Activated T-cell treated with anti-CD3 and anti-CD28 coated beads for 4 hours (primary cell): ENCODE data around the gene C15orf61.

ENCODE experiments used
- DNase-seq: peaks from one replicate; pipeline ENCODE4 v3.0.0-alpha.2; 2020

The C15orf61 gene

DNA sequence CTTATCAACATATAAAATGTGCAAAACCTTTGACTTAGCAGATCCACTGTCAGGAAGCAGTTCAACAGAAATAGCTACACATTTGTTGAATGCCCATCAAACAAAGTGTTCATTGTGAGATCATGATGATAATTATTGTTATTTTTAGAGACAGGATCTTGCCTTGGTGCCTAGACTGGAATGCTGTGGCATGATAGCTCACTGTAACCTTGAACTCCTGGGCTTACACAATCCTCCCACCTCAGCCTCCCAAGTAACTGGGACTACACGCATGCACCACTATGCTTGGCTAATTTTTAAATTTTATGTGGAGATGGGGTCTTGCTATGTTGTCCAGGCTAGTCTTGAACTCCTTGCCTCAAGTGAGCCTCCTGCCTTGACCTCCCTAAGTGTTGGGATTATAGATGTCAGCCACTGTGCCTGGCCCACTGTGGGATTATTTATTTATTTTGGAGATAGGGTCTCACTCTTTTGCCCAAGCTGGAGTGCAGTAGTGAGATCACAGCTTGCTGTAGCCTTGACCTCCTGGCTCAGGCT, 30.3 kb downstream of the C15orf61 start:
- no peak for DNase-seq

DNA sequence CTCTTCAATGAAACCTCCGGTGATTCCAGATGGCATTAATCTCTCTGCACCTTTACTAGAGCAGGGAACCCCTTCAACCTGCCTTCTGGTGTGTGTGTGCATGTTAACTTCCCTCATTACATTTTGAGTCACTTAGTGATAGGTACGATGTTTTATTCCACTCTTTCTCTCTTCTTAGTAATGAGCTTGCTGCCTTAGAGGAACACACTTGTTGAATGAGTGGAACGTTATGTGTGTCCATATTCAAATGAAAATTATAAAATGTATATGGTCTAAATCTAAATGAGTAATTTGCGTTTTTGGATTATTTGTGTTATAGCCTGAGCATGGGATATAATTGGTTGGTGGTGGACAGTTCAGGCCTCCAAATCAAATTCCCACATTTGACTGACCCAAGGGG, 33.6 kb downstream of the C15orf61 start:
- no peak for DNase-seq

GRCh38 chr15:67556976-67557570, 36.1 kb downstream of the C15orf61 start:
- DNase-seq, result no peak

DNA sequence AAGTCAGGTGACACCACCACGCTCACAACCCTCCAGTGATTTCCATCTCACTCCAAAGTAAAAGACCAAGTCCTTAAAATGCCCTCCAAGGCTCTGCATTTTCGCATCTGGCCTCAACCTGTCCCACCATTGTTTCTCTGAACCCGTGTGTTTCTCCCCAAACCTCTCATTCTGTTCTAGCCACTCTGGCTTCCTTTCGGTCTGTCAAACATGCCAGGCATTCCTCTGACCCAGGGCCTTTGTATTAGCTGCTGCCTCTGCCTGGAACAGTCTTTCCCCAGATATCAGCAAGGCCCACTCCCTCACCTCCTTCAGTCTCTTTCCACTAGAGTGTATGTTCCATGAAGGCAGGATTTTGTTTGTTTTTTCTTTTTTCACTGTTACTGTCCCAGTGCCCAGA, 37.6 kb downstream of the C15orf61 start:
- no peak for DNase-seq

GRCh38 chr15:67559158-67559557, 38.2 kb downstream of the C15orf61 start:
- DNase-seq, result no peak

DNA sequence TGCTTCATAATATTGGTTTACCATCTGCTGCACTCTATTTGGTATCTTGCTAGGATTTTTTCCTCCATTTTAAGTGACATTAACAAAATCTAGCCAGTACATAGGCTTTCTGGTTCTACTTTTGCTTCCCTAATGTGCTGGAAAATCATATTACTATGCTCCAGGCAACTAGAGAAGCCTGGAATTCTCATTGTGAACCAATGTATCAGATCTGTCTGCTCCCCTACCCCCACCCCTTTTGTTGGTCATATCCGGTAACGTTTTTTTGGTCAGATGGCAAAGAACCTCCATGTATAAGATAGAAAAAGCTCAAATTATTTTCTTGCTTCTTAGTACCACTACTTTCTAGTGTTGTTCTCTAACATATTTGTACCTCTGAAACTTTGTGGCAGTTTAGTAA, 38.6 kb downstream of the C15orf61 start:
- DNase-seq, result no peak

DNA sequence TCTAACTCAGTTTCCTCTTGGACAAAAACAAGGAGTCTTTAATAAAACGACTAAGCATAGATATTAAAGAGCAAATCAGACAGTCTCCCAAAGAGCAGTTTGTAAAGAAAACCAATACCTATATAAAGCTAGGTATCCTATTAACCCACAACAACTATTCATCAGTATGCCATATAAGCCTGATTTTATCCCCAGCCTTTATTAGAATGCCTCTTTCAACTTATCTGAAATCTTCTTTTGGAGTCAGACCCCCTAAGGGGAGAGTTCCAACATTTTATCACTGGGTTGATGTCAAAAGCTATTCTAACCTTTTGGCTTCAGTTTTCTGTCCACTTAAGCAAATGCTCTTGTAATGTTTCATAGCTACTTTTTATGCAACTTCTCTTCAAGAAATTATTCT, 39.4 kb downstream of the C15orf61 start:
- DNase-seq, result no peak

DNA sequence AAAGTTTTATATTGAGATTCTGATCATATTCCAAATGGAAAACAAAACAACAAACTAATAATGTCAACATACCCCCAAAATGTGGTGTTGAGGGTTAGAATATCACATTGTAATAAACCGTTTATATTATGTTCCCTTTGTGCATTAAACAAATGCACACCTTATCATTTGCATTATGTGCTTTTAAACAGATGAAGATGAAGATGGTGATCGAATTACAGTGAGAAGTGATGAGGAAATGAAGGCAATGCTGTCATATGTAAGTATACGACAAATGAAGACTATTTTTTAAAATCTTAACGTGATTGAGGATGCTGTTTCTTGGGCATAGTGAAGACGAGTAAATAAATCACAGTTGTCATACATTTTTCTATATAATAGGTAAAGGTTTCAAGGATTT, 42.2 kb downstream of the C15orf61 start:
- no peak for DNase-seq

DNA sequence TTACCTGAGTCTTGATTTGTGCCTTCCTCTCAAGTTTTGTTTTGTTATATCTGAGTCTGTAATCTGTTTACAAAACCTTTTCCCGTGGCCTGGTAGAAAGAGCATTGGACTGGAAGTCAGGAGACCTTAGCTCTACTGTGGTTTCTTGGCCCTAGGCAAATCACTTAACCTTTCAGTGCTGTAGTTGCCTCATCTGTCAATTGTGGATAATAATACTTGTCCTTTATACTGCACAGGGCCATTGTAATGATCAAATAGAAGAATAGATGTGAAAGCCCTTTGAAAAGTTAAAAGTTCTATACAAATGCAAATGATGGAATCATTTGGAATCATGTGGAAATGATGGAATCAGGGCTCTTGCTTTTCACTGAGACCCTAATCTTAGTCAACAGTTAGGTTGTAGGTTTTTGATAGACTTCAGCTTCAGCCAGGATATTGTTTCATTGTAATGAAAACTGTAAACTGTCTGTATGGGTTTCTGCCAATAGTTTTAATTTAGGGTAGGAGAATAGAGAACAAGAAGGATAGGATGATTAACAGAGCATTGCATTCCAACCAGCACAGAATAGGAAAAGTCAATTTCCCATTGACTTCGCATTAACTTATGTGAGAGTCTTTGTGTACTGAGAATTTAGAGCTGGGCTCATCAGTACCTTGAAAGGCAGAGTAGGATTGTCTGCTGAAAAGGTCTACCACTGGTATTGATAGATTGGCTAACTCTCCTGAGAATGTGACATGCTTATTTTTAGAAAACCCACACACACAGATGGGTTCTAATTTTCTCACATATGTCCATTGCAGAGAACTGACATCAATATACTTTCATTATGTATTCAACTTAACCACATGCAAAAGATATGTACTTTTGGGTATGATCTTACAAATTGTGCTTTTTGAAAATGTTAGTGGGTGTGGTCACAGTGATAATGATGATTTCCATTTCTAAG, 43.4 kb downstream of the C15orf61 start:
- no peak for DNase-seq

DNA sequence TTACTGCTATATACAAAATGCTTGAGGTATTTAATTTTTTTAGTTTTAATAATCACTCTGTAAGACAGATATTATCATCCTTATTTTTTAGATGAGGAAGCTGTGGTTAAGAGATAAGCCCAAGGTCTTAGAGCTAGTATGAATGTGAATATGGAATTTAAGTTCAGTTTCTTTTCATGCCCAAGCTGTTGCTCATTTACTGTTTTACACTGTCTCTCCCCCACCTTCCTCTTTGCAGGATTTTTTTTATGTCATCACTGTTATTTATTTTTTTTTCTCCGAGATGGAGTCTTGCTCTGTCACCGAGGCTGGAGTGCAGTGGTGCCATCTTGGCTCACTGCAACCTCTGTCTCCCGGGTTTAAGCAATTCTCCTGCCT, 44.0 kb downstream of the C15orf61 start:
- no peak for DNase-seq

DNA sequence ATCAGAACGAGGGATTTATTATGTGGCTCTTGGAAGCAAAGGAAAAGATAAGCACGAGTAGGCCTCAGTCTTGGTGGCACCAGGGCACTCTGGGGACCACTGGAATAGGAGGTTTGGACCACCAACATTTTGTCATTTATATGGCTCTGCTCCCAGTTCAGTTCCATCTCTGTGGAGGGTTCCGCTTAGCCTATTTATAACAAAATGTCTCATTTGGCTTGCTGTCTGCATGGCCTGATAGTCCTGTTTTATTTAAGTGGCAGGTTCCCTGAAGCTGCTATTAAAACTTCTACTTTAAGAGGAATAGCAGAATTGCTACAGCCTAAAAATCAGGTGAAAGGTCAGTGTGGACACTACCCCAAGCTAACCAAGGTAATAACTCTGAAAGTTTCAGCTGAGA, 48.7 kb downstream of the C15orf61 start:
- DNase-seq, result no peak

GRCh38 chr15:67570875-67571647, 50.1 kb downstream of the C15orf61 start:
- DNase-seq, result no peak

GRCh38 chr15:67571648-67572415, 50.9 kb downstream of the C15orf61 start:
- DNase-seq, result no peak

GRCh38 chr15:67573194-67573593, 52.3 kb downstream of the C15orf61 start:
- DNase-seq, result no peak

GRCh38 chr15:67575039-67575502, 54.1 kb downstream of the C15orf61 start:
- no peak for DNase-seq

GRCh38 chr15:67578020-67578600, 57.2 kb downstream of the C15orf61 start:
- DNase-seq, result no peak

- DNase-seq, result no peak
Measured at GRCh38 chr15:67579164-67579563, 58.2 kb downstream of the C15orf61 start.
